GM12891 (cell line): ENCODE measurements around the gene ECHDC3.

Experiments used
- PAX5 ChIP-seq: IDR thresholded peaks from 2 replicates; pipeline ENCODE4 v1.6.1; 2011; ENCODE audit warnings: low read length, moderate library complexity, mild to moderate bottlenecking; ENCODE audit not compliant: insufficient read depth, severe bottlenecking
- POLR2A ChIP-seq: IDR thresholded peaks from 2 replicates; pipeline ENCODE4 v1.6.1; 2011; ENCODE audit warnings: low read depth, low read length, control low read depth
- POLR2AphosphoS5 ChIP-seq: IDR thresholded peaks from 2 replicates; pipeline ENCODE4 v1.6.1; 2011; ENCODE audit warnings: low read depth, low read length, control low read depth
- SPI1 ChIP-seq: IDR thresholded peaks from 2 replicates; pipeline ENCODE4 v1.6.1; 2011; ENCODE audit warnings: low read depth, low read length, control low read depth
- TAF1 ChIP-seq: IDR thresholded peaks from 2 replicates; pipeline ENCODE4 v1.6.1; 2011; ENCODE audit warnings: low read depth, low read length, control low read depth

- TF ChIP-seq POLR2A (no peak), POLR2AphosphoS5 (no peak), TAF1 (no peak), PAX5 (no peak), SPI1 (0 out of 2 replicates have a peak, but pooled peaks have one; percentile 7)
Observed at GRCh38 chr10:11715815-11716494, 26.2 kb upstream of the ECHDC3 start.
